ENCODE results near the gene SSB. TPM values are rescaled to one million over a fixed set of nuclear protein-coding genes. Genes with fewer than 3 reads are reported as not detected.

Gene SSB
- total and polyA plus RNA-seq, 8 donors = 14.1 to 59.6 (median 26.1) TPM

DNA sequence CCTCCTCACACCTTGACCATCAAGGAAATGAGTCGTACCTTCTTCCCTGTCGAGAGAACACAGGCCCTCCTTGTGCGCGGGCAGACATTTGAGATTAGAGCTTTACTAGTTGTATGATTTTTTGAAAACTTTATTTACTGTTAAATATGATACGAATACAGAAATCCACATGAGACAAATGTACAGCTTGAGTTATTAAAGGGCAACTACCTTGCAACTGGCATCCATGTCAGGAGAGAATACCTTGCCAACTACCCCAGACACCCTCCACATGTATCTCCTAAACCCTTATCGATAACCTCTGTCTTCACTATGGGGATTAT lies 36.7 kb upstream of the SSB start:
- Histone ChIP-seq H3K4me1 (peaks cover 0 to 6% (median 0%) of the 10 kb centered on the region in 3 donors), H3K27ac (peak overlapping the region in 1 of 4 donors; percentile 17), H3K27me3 (no peaks in the 10 kb centered on the region), H3K9me3 (no peaks in the 10 kb centered on the region), H3K4me3 (no peak overlapping the region), H3K36me3 (no peaks in the 10 kb centered on the region)
- TF ChIP-seq, protein P1, sequence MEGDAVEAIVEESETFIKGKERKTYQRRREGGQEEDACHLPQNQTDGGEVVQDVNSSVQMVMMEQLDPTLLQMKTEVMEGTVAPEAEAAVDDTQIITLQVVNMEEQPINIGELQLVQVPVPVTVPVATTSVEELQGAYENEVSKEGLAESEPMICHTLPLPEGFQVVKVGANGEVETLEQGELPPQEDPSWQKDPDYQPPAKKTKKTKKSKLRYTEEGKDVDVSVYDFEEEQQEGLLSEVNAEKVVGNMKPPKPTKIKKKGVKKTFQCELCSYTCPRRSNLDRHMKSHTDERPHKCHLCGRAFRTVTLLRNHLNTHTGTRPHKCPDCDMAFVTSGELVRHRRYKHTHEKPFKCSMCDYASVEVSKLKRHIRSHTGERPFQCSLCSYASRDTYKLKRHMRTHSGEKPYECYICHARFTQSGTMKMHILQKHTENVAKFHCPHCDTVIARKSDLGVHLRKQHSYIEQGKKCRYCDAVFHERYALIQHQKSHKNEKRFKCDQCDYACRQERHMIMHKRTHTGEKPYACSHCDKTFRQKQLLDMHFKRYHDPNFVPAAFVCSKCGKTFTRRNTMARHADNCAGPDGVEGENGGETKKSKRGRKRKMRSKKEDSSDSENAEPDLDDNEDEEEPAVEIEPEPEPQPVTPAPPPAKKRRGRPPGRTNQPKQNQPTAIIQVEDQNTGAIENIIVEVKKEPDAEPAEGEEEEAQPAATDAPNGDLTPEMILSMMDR (IDR thresholded peaks at IDR 0.05) = no peak
- FAIRE-seq = no peak
- DNase-seq = no peak
- WGBS, 2 donors = 34 to 44% methylated on average over 6 of the region's 6 CpGs
- intact Hi-C loops (cut with DNase I) = no loop called here
- peak in 3 of 4 donors; percentile 24 to 40 (median 29) for ATAC-seq

DNA sequence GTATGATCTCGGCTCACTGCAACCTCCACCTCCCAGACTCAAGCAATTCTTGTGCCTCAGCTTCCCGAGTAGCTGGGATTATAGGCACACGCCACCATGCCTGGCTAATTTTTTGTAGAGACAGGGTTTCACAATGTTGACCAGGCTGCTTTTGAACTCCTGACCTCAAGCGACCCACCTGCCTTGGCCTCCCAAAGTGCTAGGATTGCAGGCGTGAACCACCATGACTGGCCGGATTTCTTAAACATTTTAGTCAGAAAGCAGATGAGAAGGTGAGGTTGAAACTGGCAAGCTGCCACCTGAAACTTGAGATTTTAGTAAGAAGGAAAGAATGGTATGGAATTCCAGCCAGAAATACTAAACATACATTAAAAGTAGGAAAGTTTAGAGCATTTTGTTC lies 33.1 kb upstream of the SSB start:
- no peaks in the 10 kb centered on the region for H3K36me3 ChIP-seq
- no peak overlapping the region for H3K27ac ChIP-seq
- DNase-seq (no peak), FAIRE-seq (no peak), ATAC-seq (no peak)
- peaks cover 0 to 6% (median 0%) of the 10 kb centered on the region in 3 donors for H3K4me1 ChIP-seq
- TF ChIP-seq, protein P1 (IDR thresholded peaks at IDR 0.05) = no peak
- H3K9me3 ChIP-seq = no peaks in the 10 kb centered on the region
- WGBS, 2 donors = 74 to 83% methylated on average over 6 of the region's 6 CpGs
- intact Hi-C loops (cut with DNase I) = no loop called here
- H3K27me3 ChIP-seq = peaks cover 0 to 8% (median 2%) of the 10 kb centered on the region in 4 donors
- H3K4me3 ChIP-seq = no peak overlapping the region

DNA sequence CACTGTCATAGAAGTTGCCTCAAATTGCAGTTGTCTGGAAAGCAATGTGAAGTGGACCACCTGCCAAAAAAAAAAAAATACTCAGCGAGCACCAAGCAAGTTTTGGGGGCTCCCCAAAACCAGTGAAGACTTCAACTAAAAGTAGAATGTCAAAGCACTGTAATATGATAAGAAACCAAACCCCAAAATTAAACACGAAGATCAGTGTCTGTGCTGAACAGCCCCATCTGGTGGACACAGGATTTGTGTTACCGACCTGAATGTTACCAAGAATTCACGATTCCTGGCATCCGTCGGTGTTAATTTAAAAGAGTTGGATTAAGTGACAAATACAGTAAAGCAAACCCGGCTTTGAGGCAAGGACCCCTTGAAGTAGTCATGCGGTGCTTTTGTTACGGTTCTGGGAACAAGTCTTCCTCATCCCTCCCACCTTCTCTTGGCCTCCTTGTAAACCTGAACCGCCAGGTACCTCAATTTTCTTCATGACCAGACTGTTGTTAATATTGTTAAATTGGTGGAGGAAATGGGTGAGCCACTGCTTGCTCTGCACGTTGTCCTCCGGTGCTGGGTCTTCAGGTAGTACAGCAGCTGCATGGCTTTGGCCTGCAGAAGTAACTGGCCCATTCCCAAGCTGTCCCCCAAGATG lies 31.3 kb upstream of the SSB start:
- Histone ChIP-seq H3K4me1 (no peaks in the 10 kb centered on the region), H3K27me3 (peaks cover 0 to 8% (median 2%) of the 10 kb centered on the region in 4 donors), H3K36me3 (no peaks in the 10 kb centered on the region), H3K4me3 (no peak overlapping the region), H3K27ac (no peak overlapping the region), H3K9me3 (no peaks in the 10 kb centered on the region)
- intact Hi-C loops (cut with DNase I) = no loop called here
- 15 to 17% methylated on average over 12 of the region's 12 CpGs for WGBS, 2 donors
- DNase-seq = peak in 5 of 6 donors; percentile 29 to 66 (median 50)
- TF ChIP-seq, protein P1 (IDR thresholded peaks at IDR 0.05) = peak; percentile 36 to 64 (median 58)
- ATAC-seq = peak; percentile 77 to 90 (median 86)
- FAIRE-seq = no peak

DNA sequence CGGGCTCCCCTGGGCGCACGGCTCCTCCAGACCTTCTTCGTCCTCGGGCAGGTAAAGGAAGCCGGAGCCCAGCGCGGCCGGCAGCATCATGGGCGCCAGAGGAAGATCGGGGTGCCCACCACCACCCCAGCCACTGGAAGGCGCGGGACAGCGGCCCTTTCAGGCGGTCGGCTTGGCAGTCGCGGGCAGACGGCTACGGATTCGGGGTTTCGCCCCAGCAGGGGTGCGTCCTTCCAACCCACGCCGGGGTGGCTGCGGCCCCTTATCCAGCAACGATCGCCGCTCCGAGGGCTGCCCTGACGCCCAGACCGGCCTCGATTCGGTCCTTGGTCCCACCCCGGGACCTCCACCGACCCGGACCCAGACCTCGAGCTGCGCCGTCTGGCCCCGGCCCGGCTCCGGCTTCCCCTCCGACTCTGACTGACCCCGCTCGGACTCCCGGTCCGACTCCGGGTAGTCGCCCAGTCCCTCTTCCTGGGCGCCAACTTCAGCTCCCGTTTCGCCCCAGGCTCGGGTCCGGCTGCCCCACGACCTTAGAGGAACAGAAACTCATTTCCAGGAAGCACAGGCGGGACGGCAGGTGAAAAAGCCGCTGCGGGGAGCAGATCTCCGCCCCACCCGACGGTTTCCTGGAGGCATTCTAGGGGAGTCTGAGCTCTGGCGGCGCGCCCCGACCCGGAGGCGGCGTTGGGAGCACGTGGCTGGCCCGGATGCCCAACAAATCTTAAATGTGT lies 30.2 kb upstream of the SSB start:
- no peaks in the 10 kb centered on the region for H3K9me3 ChIP-seq
- H3K27ac ChIP-seq = no peak overlapping the region
- no peaks in the 10 kb centered on the region for H3K4me1 ChIP-seq
- ATAC-seq (peak; percentile 42 to 70 (median 62)), FAIRE-seq (no peak), DNase-seq (peak in 4 of 6 donors; percentile 20 to 77 (median 48))
- intact Hi-C loops (cut with DNase I) = no loop called here
- H3K4me3 ChIP-seq = peak overlapping the region in 3 of 4 donors; percentile 14 to 47 (median 31)
- peaks cover 0 to 8% (median 2%) of the 10 kb centered on the region in 4 donors for H3K27me3 ChIP-seq
- WGBS, 2 donors = 16 to 18% methylated on average over 41 to 72 of the region's 72 CpGs
- H3K36me3 ChIP-seq = no peaks in the 10 kb centered on the region
- TF ChIP-seq, protein P1 (IDR thresholded peaks at IDR 0.05) = no peak

DNA sequence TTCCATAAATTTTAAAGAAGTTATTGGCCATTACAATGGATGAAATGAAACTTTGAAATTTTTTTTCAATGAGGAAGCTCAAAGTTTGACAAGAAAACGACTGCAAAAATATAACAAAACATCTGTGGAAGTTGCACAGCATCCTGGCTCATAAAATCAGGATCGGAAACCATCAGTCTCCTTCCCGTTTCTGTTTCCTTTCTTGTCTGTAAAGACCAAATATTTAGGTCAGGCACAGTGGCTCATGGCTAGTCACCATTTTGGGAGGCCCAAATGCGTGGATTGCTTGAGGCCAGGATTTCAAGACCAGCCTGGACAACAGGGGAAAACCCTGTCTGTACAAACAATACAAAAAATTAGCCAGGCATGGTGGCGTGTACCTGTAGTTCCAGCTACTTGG lies 27.6 kb upstream of the SSB start:
- ATAC-seq = no peak
- Histone ChIP-seq H3K27me3 (peaks cover 0 to 8% (median 2%) of the 10 kb centered on the region in 4 donors), H3K36me3 (no peaks in the 10 kb centered on the region), H3K4me3 (no peak overlapping the region), H3K9me3 (no peaks in the 10 kb centered on the region), H3K4me1 (no peaks in the 10 kb centered on the region), H3K27ac (no peak overlapping the region)
- TF ChIP-seq, protein P1 (IDR thresholded peaks at IDR 0.05) = no peak
- FAIRE-seq = no peak
- intact Hi-C loops (cut with DNase I) = no loop called here
- no peak for DNase-seq
- WGBS, 2 donors = 77 to 83% methylated on average over 5 of the region's 5 CpGs
